GM18511 (cell line): ENCODE measurements around the gene CTNNA2.

Experiments
- ATAC-seq: cut with Tn5 transposase; IDR thresholded peaks from one replicate; pipeline ENCODE4 v1.9.1; 2021; ENCODE audit warnings: mild to moderate bottlenecking, moderate library complexity; ENCODE audit not compliant: unreplicated experiment

CTNNA2 gene

GRCh38 chr2:79966882-79967281 lies 454.0 kb downstream of the CTNNA2 start:
- ATAC-seq: no peak

GRCh38 chr2:79971807-79972206 lies 459.0 kb downstream of the CTNNA2 start:
- no peak for ATAC-seq

- ATAC-seq: no peak
Observed at GRCh38 chr2:79972661-79973060, 459.8 kb downstream of the CTNNA2 start.

- no peak for ATAC-seq
Observed at GRCh38 chr2:79975791-79976565, 463.1 kb downstream of the CTNNA2 start.

- no peak for ATAC-seq
Observed at GRCh38 chr2:79977792-79978191, 464.9 kb downstream of the CTNNA2 start.

- ATAC-seq: no peak
Observed at GRCh38 chr2:79980116-79980515, 467.3 kb downstream of the CTNNA2 start.

- ATAC-seq: no peak
Observed at GRCh38 chr2:79980816-79981215, 468.0 kb downstream of the CTNNA2 start.

- no peak for ATAC-seq
Observed at GRCh38 chr2:79981316-79981715, 468.5 kb downstream of the CTNNA2 start.

- ATAC-seq: no peak
Observed at GRCh38 chr2:79982445-79982844, 469.6 kb downstream of the CTNNA2 start.

GRCh38 chr2:79984476-79984875 lies 471.6 kb downstream of the CTNNA2 start:
- no peak for ATAC-seq

- no peak for ATAC-seq
Observed at GRCh38 chr2:79985145-79985544, 472.3 kb downstream of the CTNNA2 start.

- ATAC-seq: no peak
Observed at GRCh38 chr2:79985571-79985970, 472.7 kb downstream of the CTNNA2 start.

GRCh38 chr2:79993144-79993543 lies 480.3 kb downstream of the CTNNA2 start:
- no peak for ATAC-seq

- no peak for ATAC-seq
Observed at GRCh38 chr2:79994161-79994560, 481.3 kb downstream of the CTNNA2 start.

- ATAC-seq: no peak
Observed at GRCh38 chr2:79994965-79995364, 482.1 kb downstream of the CTNNA2 start.

GRCh38 chr2:79996709-79997108 lies 483.9 kb downstream of the CTNNA2 start:
- ATAC-seq: no peak

GRCh38 chr2:80001701-80002101 lies 488.9 kb downstream of the CTNNA2 start:
- no peak for ATAC-seq

- no peak for ATAC-seq
Observed at GRCh38 chr2:80002112-80002511, 489.3 kb downstream of the CTNNA2 start.

GRCh38 chr2:80002568-80003157 lies 489.8 kb downstream of the CTNNA2 start:
- no peak for ATAC-seq

- no peak for ATAC-seq
Observed at GRCh38 chr2:80007777-80008503, 495.1 kb downstream of the CTNNA2 start.

GRCh38 chr2:80008596-80008995 lies 495.7 kb downstream of the CTNNA2 start:
- ATAC-seq: no peak

- no peak for ATAC-seq
Observed at GRCh38 chr2:80009211-80009610, 496.4 kb downstream of the CTNNA2 start.
